ENCODE data around the gene TRIM7.
"Not testable (repeated sequence)": the region's sequence is repeated elsewhere in the genome, so short reads cannot be mapped to it uniquely, and the experiment has no call there.

Gene TRIM7

DNA sequence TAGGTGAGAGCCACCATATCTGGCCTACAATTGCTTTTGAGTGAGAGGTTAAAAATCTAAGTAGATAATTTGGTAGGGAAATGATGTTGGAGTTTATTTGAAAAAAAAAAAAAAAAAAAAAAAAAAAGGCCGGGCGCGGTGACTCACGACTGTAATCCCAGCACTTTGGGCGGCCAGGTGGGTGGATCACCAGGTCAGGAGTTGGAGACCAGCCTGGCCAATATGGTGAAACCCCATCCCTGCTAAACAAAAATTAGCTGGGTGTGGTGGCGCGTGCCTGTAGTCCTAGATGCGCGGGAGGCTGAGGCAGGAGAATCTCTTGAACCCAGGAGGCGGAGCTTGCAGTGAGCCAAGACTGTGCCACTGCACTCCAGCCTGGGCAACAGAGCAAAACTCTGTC lies 9.3 kb upstream of the TRIM7 start:
- not testable (repeated sequence) for H3K9me3 ChIP-seq (ENCODE audit: low read length); H3K36me3 ChIP-seq (ENCODE audit: insufficient read depth, low read length); H2AFZ ChIP-seq (ENCODE audit: low read depth, low read length); H3K4me3 ChIP-seq (ENCODE audit: low read length)
- H3K4me1 ChIP-seq (ENCODE audit: insufficient read depth, low read length), result peaks cover 11% of the 10 kb centered on the region
- peaks cover 16% of the 10 kb centered on the region for H3K27me3 ChIP-seq (ENCODE audit: insufficient read depth, low read length)

- Histone ChIP-seq H3K4me1 (ENCODE audit: insufficient read depth, low read length) (peaks cover 11% of the 10 kb centered on the region), H3K36me3 (ENCODE audit: insufficient read depth, low read length) (no peaks in the 10 kb centered on the region), H2AFZ (ENCODE audit: low read depth, low read length) (no peak overlapping the region), H3K9me3 (ENCODE audit: low read length) (no peaks in the 10 kb centered on the region), H3K27me3 (ENCODE audit: insufficient read depth, low read length) (peaks cover 16% of the 10 kb centered on the region), H3K4me3 (ENCODE audit: low read length) (no peak overlapping the region)
Measured at GRCh38 chr5:181212934-181213333, 7.9 kb upstream of the TRIM7 start.

- Histone ChIP-seq H3K36me3 (ENCODE audit: insufficient read depth, low read length) (no peaks in the 10 kb centered on the region), H2AFZ (ENCODE audit: low read depth, low read length) (no peak overlapping the region), H3K27me3 (ENCODE audit: insufficient read depth, low read length) (peaks cover 16% of the 10 kb centered on the region), H3K4me1 (ENCODE audit: insufficient read depth, low read length) (peaks cover 6% of the 10 kb centered on the region), H3K9me3 (ENCODE audit: low read length) (no peaks in the 10 kb centered on the region), H3K4me3 (ENCODE audit: low read length) (no peak overlapping the region)
Measured at GRCh38 chr5:181212080-181212479, 7.1 kb upstream of the TRIM7 start.

- no peaks in the 10 kb centered on the region for H3K36me3 ChIP-seq (ENCODE audit: insufficient read depth, low read length)
- peaks cover under 1% of the 10 kb centered on the region for H3K4me1 ChIP-seq (ENCODE audit: insufficient read depth, low read length)
- no peaks in the 10 kb centered on the region for H3K9me3 ChIP-seq (ENCODE audit: low read length)
- H3K4me3 ChIP-seq (ENCODE audit: low read length), result no peak overlapping the region
- no peak overlapping the region for H2AFZ ChIP-seq (ENCODE audit: low read depth, low read length)
- H3K27me3 ChIP-seq (ENCODE audit: insufficient read depth, low read length), result peaks cover 16% of the 10 kb centered on the region
Measured at GRCh38 chr5:181211208-181211607, 6.2 kb upstream of the TRIM7 start.

DNA sequence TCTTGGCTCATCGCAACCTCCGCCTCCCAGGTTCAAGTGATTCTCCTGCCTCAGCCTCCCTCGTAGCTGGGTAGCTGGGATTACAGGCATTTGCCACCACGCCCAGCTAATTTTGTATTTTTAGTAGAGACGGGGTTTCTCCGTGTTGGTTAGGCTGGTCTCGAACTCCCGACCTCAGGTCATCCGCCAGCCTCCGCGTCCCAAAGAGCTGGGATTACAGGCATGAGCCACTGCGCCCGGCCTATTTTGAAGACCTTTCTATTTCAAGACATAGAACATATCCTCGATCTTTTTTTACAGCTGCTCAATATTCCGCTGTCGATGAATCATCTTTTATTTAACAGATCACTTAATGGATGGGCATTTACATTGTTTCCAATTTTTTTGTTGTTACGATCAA lies 5.7 kb upstream of the TRIM7 start:
- H3K27me3 ChIP-seq (ENCODE audit: insufficient read depth, low read length), result peaks cover 16% of the 10 kb centered on the region
- H2AFZ ChIP-seq (ENCODE audit: low read depth, low read length), result not testable (repeated sequence)

DNA sequence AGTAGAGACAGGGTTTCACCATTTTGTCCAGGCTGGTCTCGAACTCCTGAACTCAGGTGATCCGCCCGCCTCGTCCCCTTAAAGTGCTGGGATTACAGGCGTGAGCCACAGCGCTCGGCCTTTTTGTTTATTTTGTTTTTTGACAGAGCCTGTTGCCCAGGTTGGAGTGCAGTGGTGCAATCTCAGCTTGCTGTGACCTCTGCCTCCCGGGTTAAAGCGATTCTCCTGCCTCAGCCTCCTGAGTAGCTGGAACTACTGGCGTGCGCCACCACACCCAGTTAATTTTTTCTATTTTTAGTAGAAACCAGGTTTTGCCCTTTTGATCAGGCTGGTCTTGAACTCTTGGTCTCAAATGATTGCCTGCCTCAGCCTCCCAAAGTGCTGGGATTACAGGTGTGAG lies 5.2 kb upstream of the TRIM7 start:
- not testable (repeated sequence) for H3K36me3 ChIP-seq (ENCODE audit: insufficient read depth, low read length); H3K4me1 ChIP-seq (ENCODE audit: insufficient read depth, low read length); H3K9me3 ChIP-seq (ENCODE audit: low read length); H3K4me3 ChIP-seq (ENCODE audit: low read length); H2AFZ ChIP-seq (ENCODE audit: low read depth, low read length)
- H3K27me3 ChIP-seq (ENCODE audit: insufficient read depth, low read length), result peaks cover 16% of the 10 kb centered on the region

More for the DNA sequence above, 5.7 kb upstream of the TRIM7 start:
- not testable (repeated sequence) for H3K4me1 ChIP-seq (ENCODE audit: insufficient read depth, low read length); H3K9me3 ChIP-seq (ENCODE audit: low read length); H3K36me3 ChIP-seq (ENCODE audit: insufficient read depth, low read length); H3K4me3 ChIP-seq (ENCODE audit: low read length)

DNA sequence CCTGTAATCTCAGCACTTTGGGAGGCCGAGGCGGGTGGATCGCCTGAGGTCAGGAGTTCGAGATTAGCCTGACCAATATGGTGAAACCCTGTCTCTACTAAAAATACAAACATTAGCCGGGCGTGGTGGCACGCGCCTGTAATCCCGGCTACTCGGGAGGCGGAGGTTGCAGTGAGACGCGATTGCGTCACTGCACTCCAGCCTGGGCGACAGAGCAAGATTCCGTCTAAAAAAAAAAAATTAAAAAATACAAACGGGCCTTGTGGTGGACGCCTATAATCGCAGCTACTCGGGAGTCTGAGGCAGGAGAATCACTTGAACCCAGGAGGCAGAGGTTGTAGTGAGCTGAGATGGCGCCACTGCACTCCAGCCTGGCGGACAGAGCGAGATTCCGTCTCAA lies 4.0 kb upstream of the TRIM7 start:
- not testable (repeated sequence) for H3K36me3 ChIP-seq (ENCODE audit: insufficient read depth, low read length); H2AFZ ChIP-seq (ENCODE audit: low read depth, low read length); H3K9me3 ChIP-seq (ENCODE audit: low read length); H3K4me3 ChIP-seq (ENCODE audit: low read length)
- H3K27me3 ChIP-seq (ENCODE audit: insufficient read depth, low read length), result peaks cover 18% of the 10 kb centered on the region
- H3K4me1 ChIP-seq (ENCODE audit: insufficient read depth, low read length), result peaks cover 11% of the 10 kb centered on the region

GRCh38 chr5:181207960-181208253 lies 2.9 kb upstream of the TRIM7 start:
- peaks cover 27% of the 10 kb centered on the region for H3K27me3 ChIP-seq (ENCODE audit: insufficient read depth, low read length)
- no peak overlapping the region for H2AFZ ChIP-seq (ENCODE audit: low read depth, low read length)
- no peaks in the 10 kb centered on the region for H3K36me3 ChIP-seq (ENCODE audit: insufficient read depth, low read length)
- peak overlapping the region; percentile 78 for H3K4me3 ChIP-seq (ENCODE audit: low read length)
- peaks cover 11% of the 10 kb centered on the region for H3K4me1 ChIP-seq (ENCODE audit: insufficient read depth, low read length)
- H3K9me3 ChIP-seq (ENCODE audit: low read length), result no peaks in the 10 kb centered on the region

GRCh38 chr5:181207214-181207959 lies 2.4 kb upstream of the TRIM7 start:
- peaks cover 26% of the 10 kb centered on the region for H3K27me3 ChIP-seq (ENCODE audit: insufficient read depth, low read length)
- H2AFZ ChIP-seq (ENCODE audit: low read depth, low read length), result peak overlapping the region; percentile 41
- H3K4me3 ChIP-seq (ENCODE audit: low read length), result peak overlapping the region; percentile 78
- H3K4me1 ChIP-seq (ENCODE audit: insufficient read depth, low read length), result peaks cover 11% of the 10 kb centered on the region
- no peaks in the 10 kb centered on the region for H3K36me3 ChIP-seq (ENCODE audit: insufficient read depth, low read length)
- H3K9me3 ChIP-seq (ENCODE audit: low read length), result no peaks in the 10 kb centered on the region

DNA sequence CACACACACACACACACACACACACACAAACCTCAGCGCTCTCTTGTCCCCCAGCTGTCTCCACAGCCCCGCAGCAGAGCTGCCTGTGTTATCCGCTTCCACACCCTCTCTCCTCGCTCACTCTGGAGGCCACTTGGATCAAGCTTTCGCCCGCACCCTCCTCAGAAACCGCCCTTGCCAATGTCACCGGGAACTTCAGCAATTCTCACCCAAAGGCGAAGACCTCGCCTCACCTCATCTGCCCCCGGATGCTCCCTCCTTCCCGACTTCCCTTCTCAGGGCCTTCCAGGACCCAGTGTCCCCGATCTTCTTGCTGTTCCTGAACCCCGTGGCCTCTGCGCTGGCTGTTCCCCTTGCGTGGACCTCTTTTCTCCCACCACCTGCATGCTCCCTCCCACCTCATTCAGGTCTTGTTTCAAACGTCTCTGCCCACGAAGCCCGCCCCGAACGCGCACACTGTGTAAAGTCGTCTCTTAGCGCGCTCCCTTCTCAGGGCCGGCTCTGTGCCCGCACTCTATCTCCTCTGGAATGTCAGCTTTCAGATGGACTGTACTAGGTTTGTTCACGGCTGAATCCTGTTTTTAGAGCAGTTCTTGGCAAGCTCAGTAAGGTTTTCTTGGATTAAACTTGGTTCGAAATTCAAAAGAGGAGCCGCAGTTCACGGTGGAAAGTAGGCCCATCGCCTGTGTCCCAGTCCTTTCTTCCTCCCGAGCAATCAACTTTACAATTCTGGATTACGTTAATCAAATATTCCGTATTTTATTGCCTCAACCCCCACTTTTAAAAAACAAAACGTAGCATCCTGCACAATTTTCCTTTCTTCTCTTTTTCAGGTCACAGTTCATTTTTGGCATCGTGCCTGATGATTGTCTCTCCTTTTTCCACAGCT lies 1.0 kb upstream of the TRIM7 start:
- Histone ChIP-seq H3K36me3 (ENCODE audit: insufficient read depth, low read length) (no peaks in the 10 kb centered on the region), H3K9me3 (ENCODE audit: low read length) (no peaks in the 10 kb centered on the region), H3K4me1 (ENCODE audit: insufficient read depth, low read length) (peaks cover 11% of the 10 kb centered on the region), H2AFZ (ENCODE audit: low read depth, low read length) (peak overlapping the region; percentile 80), H3K27me3 (ENCODE audit: insufficient read depth, low read length) (peaks cover 26% of the 10 kb centered on the region), H3K4me3 (ENCODE audit: low read length) (peak overlapping the region; percentile 78)

- Histone ChIP-seq H3K4me1 (ENCODE audit: insufficient read depth, low read length) (peaks cover 11% of the 10 kb centered on the region), H3K4me3 (ENCODE audit: low read length) (peak overlapping the region; percentile 78)
Measured at GRCh38 chr5:181204113-181204825, 727 bp downstream of the TRIM7 start.

DNA sequence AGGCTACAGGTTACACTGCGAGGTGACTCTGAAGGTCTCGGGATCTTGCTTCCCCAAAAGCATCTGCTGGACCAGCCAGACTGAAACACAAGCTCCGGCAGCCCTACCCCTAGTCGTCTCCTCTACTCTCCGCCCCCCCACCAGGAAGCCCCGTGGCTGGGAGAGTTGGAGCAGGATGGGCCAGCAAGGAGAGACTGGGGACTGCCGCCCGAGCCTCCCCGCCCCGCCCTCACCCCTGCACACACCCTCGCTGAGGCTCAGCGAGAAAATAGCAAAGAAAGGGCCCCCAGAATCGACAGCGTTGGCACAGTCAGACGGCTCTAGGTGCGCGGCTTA lies 1.3 kb downstream of the TRIM7 start:
- Histone ChIP-seq H2AFZ (ENCODE audit: low read depth, low read length) (peak overlapping the region; percentile 22), H3K36me3 (ENCODE audit: insufficient read depth, low read length) (no peaks in the 10 kb centered on the region), H3K4me1 (ENCODE audit: insufficient read depth, low read length) (peaks cover 11% of the 10 kb centered on the region), H3K9me3 (ENCODE audit: low read length) (no peaks in the 10 kb centered on the region), H3K4me3 (ENCODE audit: low read length) (peak overlapping the region; percentile 78), H3K27me3 (ENCODE audit: insufficient read depth, low read length) (peaks cover 46% of the 10 kb centered on the region)

More at GRCh38 chr5:181204113-181204825, 727 bp downstream of the TRIM7 start:
- Histone ChIP-seq H3K36me3 (ENCODE audit: insufficient read depth, low read length) (no peaks in the 10 kb centered on the region), H3K9me3 (ENCODE audit: low read length) (no peaks in the 10 kb centered on the region), H2AFZ (ENCODE audit: low read depth, low read length) (peak overlapping the region; percentile 80), H3K27me3 (ENCODE audit: insufficient read depth, low read length) (peaks cover 41% of the 10 kb centered on the region)

- no peaks in the 10 kb centered on the region for H3K9me3 ChIP-seq (ENCODE audit: low read length)
- no peak overlapping the region for H3K4me3 ChIP-seq (ENCODE audit: low read length)
- H3K36me3 ChIP-seq (ENCODE audit: insufficient read depth, low read length), result no peaks in the 10 kb centered on the region
- H3K27me3 ChIP-seq (ENCODE audit: insufficient read depth, low read length), result peaks cover 51% of the 10 kb centered on the region
- no peak overlapping the region for H2AFZ ChIP-seq (ENCODE audit: low read depth, low read length)
- peaks cover 11% of the 10 kb centered on the region for H3K4me1 ChIP-seq (ENCODE audit: insufficient read depth, low read length)
Measured at GRCh38 chr5:181203093-181203711, 1.8 kb downstream of the TRIM7 start.

All from neuron (in vitro differentiated cells).